COLO668 (cell line): ENCODE results near the gene RBFOX2.

ENCODE experiments used
- DNase-seq: peaks from one replicate; lab custom pipeline; 2025; ENCODE audit not compliant: unreplicated experiment; lab: John Stamatoyannopoulos, UW

RBFOX2 gene

DNA sequence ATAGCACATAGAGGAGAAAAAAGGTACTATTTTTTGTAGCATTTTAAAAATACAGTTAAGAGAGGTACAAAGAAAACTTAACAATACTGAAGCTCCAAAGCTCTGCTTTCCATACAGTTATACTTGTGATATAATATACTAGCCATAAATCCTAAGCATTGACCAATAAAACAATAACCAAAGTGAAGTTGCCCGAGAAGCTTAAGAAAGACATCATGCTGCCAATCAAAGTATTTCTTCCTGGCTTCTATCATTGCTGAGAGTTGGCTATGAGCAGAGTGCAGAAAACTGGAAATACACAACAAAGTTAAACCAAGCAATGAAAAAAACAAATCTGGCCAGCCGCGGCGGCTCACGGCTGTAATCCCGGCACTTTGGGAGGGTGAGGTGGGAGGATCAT is 84.2 kb downstream of the RBFOX2 start:
- DNase-seq: no peak

DNA sequence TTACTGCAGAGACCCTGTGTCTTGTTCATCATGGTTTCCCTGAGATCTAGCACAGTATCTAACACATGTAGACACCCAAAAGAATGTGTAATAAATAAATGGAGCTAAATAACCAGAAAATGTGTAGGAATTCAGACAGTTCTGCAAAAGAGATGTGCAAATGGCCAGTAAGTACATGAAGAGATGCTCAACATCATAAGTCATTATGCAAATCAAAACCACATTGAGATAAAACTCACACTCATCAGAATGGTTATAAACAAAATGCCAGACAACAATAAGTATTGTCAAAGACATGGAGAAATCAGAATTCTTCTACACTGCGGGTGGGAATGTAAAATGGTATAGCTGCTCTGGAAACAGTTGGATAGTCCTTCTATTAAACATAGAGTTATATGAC is 88.5 kb downstream of the RBFOX2 start:
- no peak for DNase-seq

DNA sequence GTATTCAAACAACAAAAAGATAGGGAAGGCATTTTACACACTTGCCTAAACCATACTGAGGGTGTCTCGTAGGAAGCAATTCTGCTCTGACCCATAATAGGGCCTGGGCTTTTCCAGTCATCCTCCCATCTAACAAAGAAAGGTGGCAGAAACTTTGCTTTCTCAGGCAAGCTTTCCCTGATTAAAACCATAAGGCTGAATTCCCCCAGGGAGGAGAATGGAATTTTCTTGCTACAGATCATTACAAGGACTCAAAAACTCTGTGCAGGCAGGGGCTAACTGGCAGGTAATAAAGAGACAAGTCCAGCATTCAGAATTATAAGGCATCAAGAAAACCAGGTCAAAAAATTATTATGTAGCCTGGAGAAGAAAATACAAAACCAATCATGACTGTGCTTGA is 90.4 kb downstream of the RBFOX2 start:
- no peak for DNase-seq

DNA sequence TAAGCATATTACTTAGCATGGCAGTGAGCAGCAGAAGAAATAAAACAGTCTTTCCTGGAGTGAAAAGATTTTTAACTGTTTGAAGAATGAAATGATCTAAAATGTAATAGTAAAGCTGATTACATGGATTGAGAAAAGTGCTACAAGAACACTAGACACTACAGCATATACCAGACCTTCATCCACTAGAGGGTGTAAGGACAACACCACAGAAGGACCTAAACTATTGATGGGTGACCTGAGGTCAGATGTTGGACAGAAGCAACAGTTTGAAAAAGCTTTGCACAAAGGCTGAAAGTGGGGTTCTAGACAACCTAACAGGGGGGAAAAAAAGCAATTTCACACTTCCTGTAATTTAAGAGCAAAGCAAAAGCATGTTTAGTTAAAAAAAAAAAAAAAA is 97.7 kb downstream of the RBFOX2 start:
- peak; percentile 3 for DNase-seq

DNA sequence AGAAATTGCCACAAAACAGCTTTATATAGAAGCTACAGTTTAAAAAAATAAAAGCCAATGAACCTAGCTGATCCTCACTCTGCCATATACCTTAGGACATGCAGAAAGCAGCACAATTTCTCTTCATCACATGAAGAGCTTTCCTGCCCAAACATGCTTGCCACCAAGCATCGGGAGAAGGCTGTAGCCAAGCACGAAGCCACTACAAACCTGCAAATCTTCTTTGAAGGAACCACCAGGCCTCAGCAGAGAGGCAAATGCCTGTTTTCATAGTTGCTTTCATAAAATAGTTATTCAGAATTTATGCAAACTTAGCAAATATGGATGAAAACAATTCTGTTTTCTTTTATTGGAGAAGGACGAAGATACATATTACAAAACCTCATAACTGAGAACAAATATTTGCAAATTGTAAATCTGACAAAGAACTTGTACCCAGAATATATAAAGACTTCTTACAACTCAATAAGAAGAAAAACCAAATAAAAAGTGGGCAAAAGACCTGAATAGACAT is 100.3 kb downstream of the RBFOX2 start:
- no peak for DNase-seq

DNA sequence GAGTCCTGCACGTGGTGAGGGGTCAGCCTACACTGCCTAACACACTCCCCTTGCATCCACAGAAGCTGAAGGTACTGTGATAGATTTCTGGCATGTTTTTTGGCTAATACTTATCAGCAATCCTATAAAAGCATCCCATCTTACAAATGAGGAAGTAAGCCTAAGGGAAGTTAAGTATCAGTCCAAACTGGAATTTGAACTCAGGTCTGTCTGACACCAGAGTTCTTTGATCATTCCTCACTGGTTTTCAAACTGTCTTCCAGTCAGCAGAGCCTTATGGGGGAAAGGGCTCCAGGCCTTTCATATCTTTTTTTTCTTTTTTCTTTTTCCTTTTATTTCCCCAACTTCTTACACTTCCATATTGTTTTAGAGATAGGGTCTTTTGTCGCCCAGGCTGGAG is 105.6 kb downstream of the RBFOX2 start:
- no peak for DNase-seq

DNA sequence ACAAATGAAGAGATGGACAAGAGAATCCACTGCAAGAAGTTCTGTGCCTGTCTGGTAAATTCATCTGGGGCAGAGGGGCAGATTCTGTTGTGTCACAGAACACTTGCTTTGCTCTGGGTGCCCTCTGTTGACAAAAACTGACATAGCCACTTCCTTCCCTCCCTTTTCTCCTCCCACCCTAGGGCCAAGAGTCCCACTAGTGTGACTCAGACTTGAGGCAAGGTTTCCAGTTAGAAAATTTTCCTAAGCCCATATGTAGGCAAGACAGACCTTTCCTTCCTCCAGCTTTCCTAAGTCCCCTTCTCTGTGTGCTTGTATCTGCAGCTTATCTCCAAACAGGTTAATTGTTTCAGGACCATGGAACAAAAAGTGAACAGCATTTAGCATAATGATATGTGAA is 106.8 kb downstream of the RBFOX2 start:
- DNase-seq: peak; percentile 35

DNA sequence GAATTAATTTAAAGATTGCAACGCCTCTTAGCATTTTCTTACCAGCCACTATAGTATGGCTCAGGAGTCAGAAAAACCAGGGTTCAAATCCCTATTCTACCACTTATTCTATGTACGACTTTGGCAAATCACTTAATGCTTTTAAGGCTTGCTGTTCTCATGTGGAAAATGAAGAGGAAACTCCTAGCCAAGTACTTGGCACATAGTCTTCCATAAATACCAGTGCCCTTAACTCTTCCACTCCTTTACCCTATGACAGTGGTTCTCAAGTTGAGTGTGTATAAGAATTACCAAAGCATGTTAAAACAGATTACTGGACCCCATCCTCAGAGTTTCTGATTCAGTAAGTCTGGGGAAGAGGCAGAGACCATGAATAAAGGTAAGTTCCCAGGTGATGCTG is 107.6 kb downstream of the RBFOX2 start:
- DNase-seq: no peak

DNA sequence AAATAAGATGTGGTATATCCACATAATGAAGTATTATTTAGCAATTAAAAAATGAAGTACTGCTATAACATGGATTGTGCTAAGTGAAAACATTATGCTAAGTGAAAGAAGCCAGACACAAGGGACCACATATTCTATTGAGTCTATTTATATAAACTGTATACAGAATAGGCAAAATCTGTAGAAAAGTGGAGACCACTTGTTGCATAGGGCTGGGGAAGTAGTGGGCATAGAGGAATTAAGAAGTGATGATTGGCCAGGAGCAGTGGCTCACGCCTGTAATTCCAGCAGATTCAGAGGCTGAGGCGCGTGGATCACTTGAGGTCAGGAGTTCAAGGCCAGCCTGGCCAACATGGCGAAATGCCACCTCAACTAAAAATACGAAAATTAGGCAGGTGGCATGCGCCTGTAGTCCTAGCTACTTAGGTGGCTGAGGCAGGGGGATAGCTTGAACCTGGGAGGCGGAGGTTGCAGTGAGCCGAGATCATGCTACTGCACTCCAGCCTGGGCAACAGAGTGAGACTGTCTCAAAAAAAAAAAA is 109.6 kb downstream of the RBFOX2 start:
- no peak for DNase-seq

DNA sequence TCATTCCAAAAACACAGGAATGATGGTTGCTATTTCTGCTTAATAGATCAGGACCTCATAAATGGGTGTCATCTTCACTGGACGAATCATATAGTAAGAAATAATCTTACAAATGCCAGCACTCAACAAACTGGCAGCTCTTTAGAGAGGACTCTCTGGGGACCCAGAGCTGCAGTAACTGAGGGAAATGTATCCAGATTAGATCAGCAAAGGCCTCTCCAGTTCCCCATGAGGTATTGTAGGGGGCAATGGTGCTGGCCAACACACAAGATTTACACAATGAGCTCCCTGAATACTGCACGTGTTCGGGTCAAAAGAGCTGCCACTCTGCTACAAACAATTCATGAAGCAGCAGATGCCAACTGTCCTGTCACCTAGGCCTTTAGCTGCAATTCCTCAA is 110.2 kb downstream of the RBFOX2 start:
- no peak for DNase-seq

DNA sequence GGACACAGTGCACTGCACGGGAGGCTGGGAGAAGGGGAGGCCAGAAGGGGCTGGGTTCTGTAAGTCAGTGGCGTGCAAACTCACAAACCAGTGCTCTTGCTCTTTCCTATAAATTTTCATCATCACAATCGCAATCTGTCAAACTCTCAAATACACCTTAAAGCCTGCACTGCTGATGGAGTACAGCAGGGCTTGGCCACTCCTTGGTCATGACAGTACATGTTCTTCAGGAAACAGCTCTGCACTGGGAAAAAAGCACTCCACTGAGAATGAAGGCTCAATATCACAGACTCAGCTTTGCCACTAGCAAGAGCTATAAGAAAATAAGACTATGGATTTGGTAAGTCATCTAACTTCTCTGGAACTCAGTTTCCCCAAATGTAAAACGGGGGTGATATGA is 111.0 kb downstream of the RBFOX2 start:
- no peak for DNase-seq

DNA sequence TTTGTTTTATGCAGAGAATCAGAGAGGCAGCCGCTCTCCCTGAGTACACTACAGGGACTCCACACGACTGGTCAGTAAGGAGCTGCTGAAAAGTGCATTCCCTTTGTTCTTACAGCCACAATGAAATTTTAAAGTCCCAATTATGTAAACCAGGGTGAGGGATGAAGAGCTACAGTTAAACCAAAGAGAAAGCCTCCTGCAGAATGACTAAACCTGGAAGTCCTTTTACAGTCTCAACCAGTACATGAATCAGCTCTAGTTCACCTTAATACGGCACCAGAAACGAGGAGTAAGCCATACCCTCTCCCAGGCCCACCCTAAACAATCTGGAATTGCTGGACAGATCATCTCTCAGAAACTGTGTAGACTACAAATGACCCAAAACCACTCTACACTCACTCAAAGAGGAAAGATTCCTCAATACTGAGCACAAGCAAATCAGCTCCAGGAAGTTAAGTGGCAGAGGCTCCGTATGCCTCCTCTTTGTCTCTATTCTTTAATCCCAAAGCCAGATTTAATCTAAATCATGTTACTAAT is 113.1 kb downstream of the RBFOX2 start:
- no peak for DNase-seq

DNA sequence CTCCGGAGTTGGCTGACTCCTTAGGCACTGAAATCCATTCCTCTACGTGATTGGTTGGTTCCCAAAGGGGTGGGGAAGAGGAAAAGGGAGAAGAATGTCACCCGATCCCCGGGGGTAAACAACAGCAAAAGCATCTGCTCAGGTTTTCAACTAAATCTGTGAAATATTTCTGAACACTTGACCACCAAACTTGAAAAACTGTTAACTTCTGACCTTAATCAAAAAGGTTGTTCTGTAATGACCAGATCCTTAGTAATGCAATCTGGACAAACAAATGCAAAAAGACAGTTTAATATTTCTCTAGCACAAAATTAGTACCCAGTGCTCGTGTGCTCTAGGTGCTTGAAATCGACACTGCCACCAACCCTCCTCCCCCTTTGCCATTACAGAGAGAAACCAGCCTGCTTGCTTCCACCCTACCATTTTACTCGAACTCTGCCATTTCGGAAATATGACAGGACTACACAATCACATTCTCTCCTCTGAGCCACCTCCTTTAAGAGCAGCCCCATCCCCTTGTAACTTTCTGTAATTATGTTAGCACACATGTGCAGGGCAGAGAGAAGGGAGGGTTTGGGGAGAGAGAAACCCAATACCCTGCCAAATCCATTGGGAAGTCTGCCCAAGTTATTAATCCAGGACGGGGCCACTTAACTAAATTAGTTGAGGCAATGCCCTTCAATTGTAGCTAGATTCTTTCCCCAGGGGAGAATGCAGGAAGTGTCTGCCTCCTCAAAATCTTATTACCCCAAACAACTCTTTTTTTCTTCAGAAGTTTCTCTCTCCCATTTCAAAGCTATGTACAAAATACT is 113.8 kb downstream of the RBFOX2 start:
- DNase-seq: peak; percentile 58

DNA sequence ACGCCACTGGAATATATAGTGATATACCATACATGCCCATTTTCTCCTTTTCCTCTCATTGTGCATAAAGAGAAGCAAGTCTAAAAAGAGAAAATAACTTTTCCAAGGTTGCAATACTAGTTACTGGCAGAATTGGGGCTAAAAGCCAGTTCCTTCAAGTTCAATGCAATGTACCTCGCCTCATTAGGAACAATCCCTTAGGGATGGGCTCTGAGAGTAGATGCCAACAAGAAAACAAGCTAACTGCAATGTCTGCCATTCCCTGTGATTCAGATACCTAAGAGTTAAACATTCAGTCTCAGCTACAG is 114.3 kb downstream of the RBFOX2 start:
- no peak for DNase-seq

DNA sequence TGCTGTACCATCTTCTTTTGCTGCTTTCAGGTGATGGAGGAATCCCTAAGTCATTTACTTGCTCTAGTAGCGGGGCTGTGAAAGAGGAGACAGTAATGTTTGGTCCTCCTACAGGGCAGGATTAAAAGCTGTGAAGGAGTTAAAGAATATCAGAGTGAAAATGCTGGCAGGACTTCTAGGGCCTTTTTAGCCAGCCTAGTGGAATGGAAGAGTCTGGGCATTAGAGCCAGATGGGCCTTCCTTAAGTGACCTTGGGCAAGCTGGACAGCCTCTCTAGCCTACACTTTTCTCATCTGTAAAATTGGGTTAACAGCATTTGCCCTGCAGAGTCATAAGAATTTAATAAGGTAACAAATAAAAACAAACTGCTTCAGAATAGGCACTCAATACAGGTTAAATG is 114.7 kb downstream of the RBFOX2 start:
- DNase-seq: no peak

DNA sequence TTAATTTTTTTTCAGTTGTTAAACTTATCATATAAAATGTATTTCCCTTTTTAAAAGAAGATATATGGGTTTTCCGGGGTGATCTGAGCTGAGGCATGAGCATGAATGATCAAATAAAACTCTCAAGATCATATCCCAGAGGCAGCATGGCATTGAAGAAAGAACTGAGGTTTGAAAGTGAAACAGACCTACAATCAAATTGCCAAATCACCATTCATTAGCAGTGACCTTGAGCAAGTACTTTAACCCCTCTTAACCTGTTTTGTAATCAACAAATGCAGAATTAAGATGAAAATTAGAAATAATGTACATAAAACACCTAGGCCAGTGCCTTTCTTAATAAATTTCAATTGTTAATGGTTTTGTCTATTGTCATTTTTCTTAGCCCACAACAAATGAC is 116.0 kb downstream of the RBFOX2 start:
- DNase-seq: no peak

DNA sequence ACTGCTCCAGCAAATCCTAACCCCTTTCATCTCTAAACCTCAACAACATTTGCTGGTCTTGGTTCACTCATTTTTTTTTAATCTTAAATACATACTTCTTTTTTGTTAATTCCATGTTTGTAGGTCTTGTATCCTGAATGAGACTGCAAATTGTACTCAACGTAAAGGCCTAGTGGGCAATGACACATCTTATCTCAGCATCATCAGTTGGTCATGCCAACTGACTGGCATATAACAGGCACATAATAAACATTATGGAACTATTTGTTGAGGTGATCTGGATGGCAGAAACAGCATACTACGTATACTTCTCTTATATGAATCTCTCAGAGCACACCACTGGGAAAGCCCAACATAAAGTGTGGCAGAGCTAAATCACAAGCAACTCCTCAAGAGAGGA is 116.7 kb downstream of the RBFOX2 start:
- DNase-seq: no peak

DNA sequence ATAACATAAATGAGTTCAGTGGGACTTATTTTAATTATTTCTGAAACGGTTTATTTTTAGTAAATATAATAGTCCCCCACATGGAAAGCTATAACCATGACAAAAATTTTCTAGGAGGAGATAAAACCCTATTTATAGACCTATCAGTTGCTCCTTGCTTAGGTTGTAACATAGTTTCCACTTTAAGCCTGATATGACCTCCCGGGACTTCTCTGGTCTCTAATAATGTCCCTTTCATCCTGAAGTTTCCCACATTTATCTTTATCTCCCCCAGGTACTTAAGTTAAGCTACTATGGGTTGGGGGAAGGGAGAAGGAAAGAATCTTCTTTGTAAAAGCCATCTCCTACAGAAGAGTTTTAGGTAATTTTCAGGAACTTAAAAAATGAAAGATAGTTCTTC is 117.7 kb downstream of the RBFOX2 start:
- DNase-seq: no peak

DNA sequence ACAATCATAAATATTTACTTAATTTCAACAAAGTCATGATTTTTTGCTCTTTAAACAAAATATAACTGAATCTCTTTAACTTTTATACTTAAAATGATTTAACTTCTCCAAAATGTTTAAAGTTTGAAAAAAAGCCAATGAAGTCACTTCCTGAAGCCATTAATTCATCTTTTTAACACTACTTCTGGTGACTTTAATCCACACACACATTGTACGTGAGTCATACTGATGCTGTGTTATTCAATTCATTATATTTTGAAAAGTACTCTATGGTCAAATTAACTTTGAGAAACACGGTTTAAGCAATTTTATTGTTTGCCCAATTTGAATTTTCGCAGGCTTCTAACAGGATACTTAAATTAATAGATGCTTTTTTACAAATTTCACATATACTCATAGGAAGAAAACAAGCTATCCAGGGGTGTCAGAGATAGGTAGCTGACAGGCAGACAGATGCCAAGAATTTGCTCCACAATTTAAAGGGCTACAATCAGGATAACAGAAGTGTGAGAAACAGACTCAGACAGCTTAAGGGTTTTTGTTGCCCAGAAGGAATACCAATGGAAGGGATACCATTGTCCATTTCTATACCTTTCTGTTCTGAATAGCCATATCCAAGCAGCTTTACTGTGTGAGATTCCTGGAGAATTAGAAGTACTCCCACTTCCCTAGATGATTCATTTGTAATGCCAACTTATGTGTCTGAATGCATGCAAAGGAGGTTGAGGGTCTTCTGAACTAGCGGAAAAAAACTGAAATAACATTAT is 118.4 kb downstream of the RBFOX2 start:
- no peak for DNase-seq

DNA sequence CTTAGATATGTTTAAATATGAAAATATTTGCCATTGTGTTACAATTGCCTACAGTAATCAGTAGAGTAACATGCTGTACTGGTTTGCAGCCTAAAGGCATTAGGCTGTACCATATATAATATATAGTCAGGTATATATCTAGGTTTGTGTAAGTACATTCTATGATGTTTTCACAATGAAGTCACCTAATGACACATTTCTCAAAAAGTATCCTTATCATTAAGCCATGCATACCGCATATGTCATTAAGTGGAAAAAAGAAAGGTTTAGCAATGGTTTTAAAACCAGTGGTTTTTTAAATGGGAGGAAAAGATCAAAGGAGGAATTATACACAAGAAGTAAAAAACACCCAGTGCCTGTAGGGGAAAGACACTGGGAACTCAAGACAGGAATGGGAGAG is 122.7 kb downstream of the RBFOX2 start:
- DNase-seq: no peak

DNA sequence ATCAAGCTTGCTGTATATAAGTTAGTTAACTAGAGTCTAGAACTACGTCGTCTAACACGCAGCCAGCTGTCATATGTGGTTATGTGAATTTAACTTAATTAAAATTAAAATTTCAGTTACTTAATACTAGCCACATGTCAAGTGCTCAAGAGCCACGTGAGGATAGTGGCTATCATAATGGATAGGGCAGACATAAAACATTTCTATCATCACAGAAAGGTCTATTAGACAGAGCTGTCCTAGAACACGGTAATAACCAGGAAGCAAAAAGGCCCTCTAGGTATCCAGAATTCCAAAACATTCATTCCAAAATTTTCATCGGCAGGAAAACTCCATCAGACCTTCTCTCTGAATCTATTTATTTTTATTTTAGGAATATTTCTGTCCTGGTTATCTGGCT is 123.9 kb downstream of the RBFOX2 start:
- no peak for DNase-seq

DNA sequence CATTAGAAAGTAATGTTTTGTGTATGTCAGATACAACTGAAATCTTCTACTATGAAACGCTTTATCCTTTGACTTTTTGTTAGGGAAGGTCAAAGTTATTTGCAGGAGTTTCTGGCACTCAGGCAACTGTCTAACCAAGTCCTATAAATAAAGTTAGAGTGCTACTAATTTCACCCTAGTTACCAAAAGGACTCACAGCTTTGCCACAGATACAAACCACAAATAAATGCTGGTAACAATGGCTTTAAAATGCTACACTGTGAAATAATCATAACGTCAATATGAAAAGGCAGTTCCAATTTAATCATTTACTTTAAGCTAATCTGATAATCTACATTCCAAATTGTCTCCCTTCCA is 124.3 kb downstream of the RBFOX2 start:
- no peak for DNase-seq
